ENCODE data around the gene CFAP70. TPM values are rescaled to one million over a fixed set of nuclear protein-coding genes. Genes with fewer than 3 reads are reported as not detected.

CFAP70 gene
- total and polyA plus RNA-seq, 5 donors from 2014 or later = 0.09 to 2.6 (median 0.25) TPM; not detected in 2

- H3K27ac ChIP-seq (ENCODE audit: insufficient read depth, low read length, poor library complexity, severe bottlenecking) = no peak overlapping the region
- Mint-ChIP-seq H3K36me3 (peaks cover 11% of the 10 kb centered on the region), H3K27ac (no peak overlapping the region), H3K4me3 (no peak overlapping the region), H3K27me3 (peaks cover 6% of the 10 kb centered on the region), H3K4me1 (no peaks in the 10 kb centered on the region), H3K9me3 (peaks cover 0 to 20% (median 5%) of the 10 kb centered on the region in 7 donors)
- no peak for ATAC-seq (ENCODE audit: low read depth in 2 of 2)
- H3K4me1 ChIP-seq (ENCODE audit: control insufficient read depth, insufficient read depth, low read length, poor library complexity, severe bottlenecking) = no peaks in the 10 kb centered on the region
- H3K9me3 ChIP-seq (ENCODE audit: control insufficient read depth in 2 of 2, low read length in 2 of 2) = peaks cover 12 to 16% of the 10 kb centered on the region in 2 experiments
- H3K4me3 ChIP-seq (ENCODE audit: low read depth, low read length) = no peak overlapping the region
- no peaks in the 10 kb centered on the region for H3K36me3 ChIP-seq (ENCODE audit: control insufficient read depth, insufficient read depth, low read length)
- no peak for DNase-seq
- H3K27me3 ChIP-seq (ENCODE audit: control insufficient read depth, insufficient read depth, low read length) = no peaks in the 10 kb centered on the region
Measured at GRCh38 chr10:73307203-73307800, 51.4 kb downstream of the CFAP70 start.

GRCh38 chr10:73306171-73306708, 52.4 kb downstream of the CFAP70 start:
- DNase-seq (no peak), ATAC-seq (ENCODE audit: low read depth in 2 of 2) (no peak)
- Mint-ChIP-seq H3K27ac (peak overlapping the region in 1 of 3 donors; percentile 39), H3K27me3 (peaks cover 6% of the 10 kb centered on the region), H3K4me3 (peak overlapping the region in 1 of 4 donors; percentile 8), H3K9me3 (peaks cover 0 to 20% (median 5%) of the 10 kb centered on the region in 7 donors), H3K4me1 (no peaks in the 10 kb centered on the region), H3K36me3 (peaks cover 8% of the 10 kb centered on the region)
- H3K9me3 ChIP-seq (ENCODE audit: control insufficient read depth in 2 of 2, low read length in 2 of 2) = peaks cover 12 to 16% of the 10 kb centered on the region in 2 experiments
- no peaks in the 10 kb centered on the region for H3K4me1 ChIP-seq (ENCODE audit: control insufficient read depth, insufficient read depth, low read length, poor library complexity, severe bottlenecking)
- H3K27ac ChIP-seq (ENCODE audit: insufficient read depth, low read length, poor library complexity, severe bottlenecking) = no peak overlapping the region
- no peaks in the 10 kb centered on the region for H3K36me3 ChIP-seq (ENCODE audit: control insufficient read depth, insufficient read depth, low read length)
- H3K4me3 ChIP-seq (ENCODE audit: low read depth, low read length) = no peak overlapping the region
- no peaks in the 10 kb centered on the region for H3K27me3 ChIP-seq (ENCODE audit: control insufficient read depth, insufficient read depth, low read length)

GRCh38 chr10:73296946-73297345, 61.7 kb downstream of the CFAP70 start:
- Mint-ChIP-seq H3K27ac (no peak overlapping the region), H3K4me1 (no peaks in the 10 kb centered on the region), H3K27me3 (peaks cover 10% of the 10 kb centered on the region), H3K36me3 (peaks cover 12% of the 10 kb centered on the region), H3K4me3 (no peak overlapping the region), H3K9me3 (peaks cover 0 to 2% (median 0%) of the 10 kb centered on the region in 7 donors)
- Histone ChIP-seq H3K36me3 (ENCODE audit: control insufficient read depth, insufficient read depth, low read length) (no peaks in the 10 kb centered on the region), H3K27ac (ENCODE audit: insufficient read depth, low read length, poor library complexity, severe bottlenecking) (no peak overlapping the region), H3K4me1 (ENCODE audit: control insufficient read depth, insufficient read depth, low read length, poor library complexity, severe bottlenecking) (no peaks in the 10 kb centered on the region), H3K27me3 (ENCODE audit: control insufficient read depth, insufficient read depth, low read length) (no peaks in the 10 kb centered on the region), H3K9me3 (ENCODE audit: control insufficient read depth in 2 of 2, low read length in 2 of 2) (no peaks in the 10 kb centered on the region), H3K4me3 (ENCODE audit: low read depth, low read length) (no peak overlapping the region)
- DNase-seq = no peak
- ATAC-seq (ENCODE audit: low read depth in 2 of 2) = no peak

- no peaks in the 10 kb centered on the region for H3K4me1 Mint-ChIP-seq
- H3K27ac Mint-ChIP-seq = no peak overlapping the region
- H3K27me3 Mint-ChIP-seq = peaks cover 14% of the 10 kb centered on the region
- no peaks in the 10 kb centered on the region for H3K27me3 ChIP-seq (ENCODE audit: control insufficient read depth, insufficient read depth, low read length)
- peaks cover 19% of the 10 kb centered on the region for H3K36me3 Mint-ChIP-seq
- ATAC-seq (ENCODE audit: low read depth in 2 of 2) (no peak), DNase-seq (no peak)
- no peak overlapping the region for H3K27ac ChIP-seq (ENCODE audit: insufficient read depth, low read length, poor library complexity, severe bottlenecking)
- H3K9me3 Mint-ChIP-seq = peaks cover 0 to 10% (median 0%) of the 10 kb centered on the region in 7 donors
- H3K9me3 ChIP-seq (ENCODE audit: control insufficient read depth in 2 of 2, low read length in 2 of 2) = peaks cover 0 to 4% of the 10 kb centered on the region in 2 experiments
- no peaks in the 10 kb centered on the region for H3K4me1 ChIP-seq (ENCODE audit: control insufficient read depth, insufficient read depth, low read length, poor library complexity, severe bottlenecking)
- H3K36me3 ChIP-seq (ENCODE audit: control insufficient read depth, insufficient read depth, low read length) = no peaks in the 10 kb centered on the region
- H3K4me3 Mint-ChIP-seq = no peak overlapping the region
- no peak overlapping the region for H3K4me3 ChIP-seq (ENCODE audit: low read depth, low read length)
Measured at GRCh38 chr10:73293461-73293860, 65.2 kb downstream of the CFAP70 start.

- no peak overlapping the region for H3K27ac Mint-ChIP-seq
- Histone ChIP-seq H3K27ac (ENCODE audit: insufficient read depth, low read length, poor library complexity, severe bottlenecking) (no peak overlapping the region), H3K27me3 (ENCODE audit: control insufficient read depth, insufficient read depth, low read length) (no peaks in the 10 kb centered on the region), H3K4me3 (ENCODE audit: low read depth, low read length) (no peak overlapping the region), H3K4me1 (ENCODE audit: control insufficient read depth, insufficient read depth, low read length, poor library complexity, severe bottlenecking) (no peaks in the 10 kb centered on the region), H3K36me3 (ENCODE audit: control insufficient read depth, insufficient read depth, low read length) (no peaks in the 10 kb centered on the region), H3K9me3 (ENCODE audit: control insufficient read depth in 2 of 2, low read length in 2 of 2) (peaks cover 0 to 4% of the 10 kb centered on the region in 2 experiments)
- DNase-seq (no peak), ATAC-seq (ENCODE audit: low read depth in 2 of 2) (no peak)
- H3K4me1 Mint-ChIP-seq = no peaks in the 10 kb centered on the region
- peaks cover 0 to 10% (median 0%) of the 10 kb centered on the region in 7 donors for H3K9me3 Mint-ChIP-seq
- no peak overlapping the region for H3K4me3 Mint-ChIP-seq
- H3K36me3 Mint-ChIP-seq = peaks cover 15% of the 10 kb centered on the region
- peaks cover 11% of the 10 kb centered on the region for H3K27me3 Mint-ChIP-seq
Measured at GRCh38 chr10:73289958-73290357, 68.7 kb downstream of the CFAP70 start.

GRCh38 chr10:73287441-73287840, 71.2 kb downstream of the CFAP70 start:
- Mint-ChIP-seq H3K4me3 (no peak overlapping the region), H3K27ac (no peak overlapping the region)
- ATAC-seq (ENCODE audit: low read depth in 2 of 2) = no peak

GRCh38 chr10:73281097-73281496, 77.6 kb downstream of the CFAP70 start:
- Histone ChIP-seq H3K4me3 (ENCODE audit: low read depth, low read length) (no peak overlapping the region), H3K27ac (ENCODE audit: insufficient read depth, low read length, poor library complexity, severe bottlenecking) (no peak overlapping the region), H3K27me3 (ENCODE audit: control insufficient read depth, insufficient read depth, low read length) (no peaks in the 10 kb centered on the region), H3K9me3 (ENCODE audit: control insufficient read depth in 2 of 2, low read length in 2 of 2) (no peaks in the 10 kb centered on the region), H3K36me3 (ENCODE audit: control insufficient read depth, insufficient read depth, low read length) (no peaks in the 10 kb centered on the region), H3K4me1 (ENCODE audit: control insufficient read depth, insufficient read depth, low read length, poor library complexity, severe bottlenecking) (no peaks in the 10 kb centered on the region)
- peaks cover 15% of the 10 kb centered on the region for H3K27me3 Mint-ChIP-seq
- ATAC-seq (ENCODE audit: low read depth in 2 of 2) (no peak), DNase-seq (no peak)
- H3K36me3 Mint-ChIP-seq = no peaks in the 10 kb centered on the region
- no peak overlapping the region for H3K27ac Mint-ChIP-seq
- no peak overlapping the region for H3K4me3 Mint-ChIP-seq
- H3K9me3 Mint-ChIP-seq = no peaks in the 10 kb centered on the region
- no peaks in the 10 kb centered on the region for H3K4me1 Mint-ChIP-seq

More at GRCh38 chr10:73287441-73287840, 71.2 kb downstream of the CFAP70 start:
- Histone ChIP-seq H3K27ac (ENCODE audit: insufficient read depth, low read length, poor library complexity, severe bottlenecking) (no peak overlapping the region), H3K27me3 (ENCODE audit: control insufficient read depth, insufficient read depth, low read length) (no peaks in the 10 kb centered on the region), H3K36me3 (ENCODE audit: control insufficient read depth, insufficient read depth, low read length) (no peaks in the 10 kb centered on the region), H3K4me3 (ENCODE audit: low read depth, low read length) (no peak overlapping the region), H3K9me3 (ENCODE audit: control insufficient read depth in 2 of 2, low read length in 2 of 2) (peaks cover 0 to 4% of the 10 kb centered on the region in 2 experiments), H3K4me1 (ENCODE audit: control insufficient read depth, insufficient read depth, low read length, poor library complexity, severe bottlenecking) (no peaks in the 10 kb centered on the region)
- Mint-ChIP-seq H3K27me3 (peaks cover 10% of the 10 kb centered on the region), H3K9me3 (peaks cover 0 to 10% (median 0%) of the 10 kb centered on the region in 7 donors), H3K36me3 (peaks cover 10% of the 10 kb centered on the region), H3K4me1 (no peaks in the 10 kb centered on the region)
- no peak for DNase-seq

GRCh38 chr10:73264423-73264822, 94.2 kb downstream of the CFAP70 start:
- H3K4me3 Mint-ChIP-seq = no peak overlapping the region
- DNase-seq (no peak), ATAC-seq (ENCODE audit: low read depth in 2 of 2) (no peak)
- no peak overlapping the region for H3K27ac ChIP-seq (ENCODE audit: insufficient read depth, low read length, poor library complexity, severe bottlenecking)
- H3K9me3 Mint-ChIP-seq = peaks cover 0 to 3% (median 0%) of the 10 kb centered on the region in 7 donors
- no peak overlapping the region for H3K27ac Mint-ChIP-seq
- no peak overlapping the region for H3K4me3 ChIP-seq (ENCODE audit: low read depth, low read length)
- no peaks in the 10 kb centered on the region for H3K4me1 ChIP-seq (ENCODE audit: control insufficient read depth, insufficient read depth, low read length, poor library complexity, severe bottlenecking)
- H3K9me3 ChIP-seq (ENCODE audit: control insufficient read depth in 2 of 2, low read length in 2 of 2) = no peaks in the 10 kb centered on the region
- H3K4me1 Mint-ChIP-seq = peaks cover 0 to 11% (median 1%) of the 10 kb centered on the region in 4 donors
- peaks cover 23% of the 10 kb centered on the region for H3K27me3 Mint-ChIP-seq
- H3K36me3 ChIP-seq (ENCODE audit: control insufficient read depth, insufficient read depth, low read length) = no peaks in the 10 kb centered on the region
- H3K27me3 ChIP-seq (ENCODE audit: control insufficient read depth, insufficient read depth, low read length) = no peaks in the 10 kb centered on the region
- H3K36me3 Mint-ChIP-seq = no peaks in the 10 kb centered on the region

Data from CD4-positive, CD25-positive, alpha-beta regulatory T cell (primary cell).